NCI-H146 treated with DMSO at 0.1 percent for 48 hours (cell line): Measurements from ENCODE around the gene PLEKHM3.

Experiments used
- DNase-seq: peaks from one replicate; lab custom pipeline; 2025; ENCODE audit not compliant: unreplicated experiment; lab: John Stamatoyannopoulos, UW

The PLEKHM3 gene

GRCh38 chr2:207993151-207993763 is 32.1 kb downstream of the PLEKHM3 start:
- DNase-seq = no peak

- no peak for DNase-seq
These were observed 33.4 kb downstream of the PLEKHM3 start for GRCh38 chr2:207991944-207992343.

GRCh38 chr2:207990784-207991183 is 34.5 kb downstream of the PLEKHM3 start:
- DNase-seq = no peak

GRCh38 chr2:207988975-207989374 is 36.4 kb downstream of the PLEKHM3 start:
- no peak for DNase-seq

- DNase-seq = no peak
These were observed 38.2 kb downstream of the PLEKHM3 start for GRCh38 chr2:207987025-207987716.

- no peak for DNase-seq
These were observed 40.4 kb downstream of the PLEKHM3 start for GRCh38 chr2:207984765-207985480.

- no peak for DNase-seq
These were observed 41.7 kb downstream of the PLEKHM3 start for GRCh38 chr2:207983641-207984042.

- no peak for DNase-seq
These were observed 47.0 kb downstream of the PLEKHM3 start for GRCh38 chr2:207978177-207978948.

GRCh38 chr2:207975921-207976320 is 49.4 kb downstream of the PLEKHM3 start:
- DNase-seq = no peak

GRCh38 chr2:207974216-207974605 is 51.1 kb downstream of the PLEKHM3 start:
- DNase-seq = no peak

- no peak for DNase-seq
These were observed 54.5 kb downstream of the PLEKHM3 start for GRCh38 chr2:207970826-207971180.

- peak; percentile 27 for DNase-seq
These were observed 55.0 kb downstream of the PLEKHM3 start for GRCh38 chr2:207970147-207970825.

- no peak for DNase-seq
These were observed 56.1 kb downstream of the PLEKHM3 start for GRCh38 chr2:207969249-207969648.

- DNase-seq = no peak
These were observed 58.2 kb downstream of the PLEKHM3 start for GRCh38 chr2:207967121-207967520.

- no peak for DNase-seq
These were observed 64.4 kb downstream of the PLEKHM3 start for GRCh38 chr2:207960911-207961310.

- no peak for DNase-seq
These were observed 65.2 kb downstream of the PLEKHM3 start for GRCh38 chr2:207960090-207960489.

- no peak for DNase-seq
These were observed 68.6 kb downstream of the PLEKHM3 start for GRCh38 chr2:207956771-207957170.

GRCh38 chr2:207955456-207955855 is 69.9 kb downstream of the PLEKHM3 start:
- DNase-seq = no peak

- DNase-seq = no peak
These were observed 72.0 kb downstream of the PLEKHM3 start for GRCh38 chr2:207953354-207953753.

- peak; percentile 1 for DNase-seq
These were observed 72.6 kb downstream of the PLEKHM3 start for GRCh38 chr2:207952564-207953345.
